Neural progenitor cell (in vitro differentiated cells): ENCODE data around the gene PPP1R2. TPM values are rescaled to one million over a fixed set of nuclear protein-coding genes. Genes with fewer than 3 reads are reported as not detected.

Experiments used
- DNase-seq: peaks from one replicate; pipeline ENCODE4 v3.0.0-alpha.2; 2016; ENCODE audit warnings: low spot score
- H2AFZ ChIP-seq: fragments of 200-600 bp; sonication (generic); replicated peaks from 2 replicates; pipeline ENCODE4 v1.6.1; 2016; ENCODE audit warnings: antibody characterized with exemption
- H3F3A ChIP-seq: fragments of 200-600 bp; sonication (generic); 2 replicates; pipeline ENCODE4 v1.6.1; 2016; ENCODE audit warnings: antibody characterized with exemption, low read depth
- H3K27ac ChIP-seq: fragments of 200-600 bp; sonication (generic); 2 replicates; pipeline ENCODE4 v1.5.1; 2016; ENCODE audit warnings: mild to moderate bottlenecking
- H3K27me3 ChIP-seq: fragments of 200-600 bp; sonication (generic); 2 replicates; pipeline ENCODE4 v1.6.1; 2016; ENCODE audit warnings: mild to moderate bottlenecking, moderate library complexity
- H3K36me3 ChIP-seq: fragments of 200-600 bp; sonication (generic); 2 replicates; pipeline ENCODE4 v1.5.1; 2016
- H3K4me1 ChIP-seq: fragments of 200-600 bp; sonication (generic); 2 replicates; pipeline ENCODE4 v1.6.1; 2016; ENCODE audit warnings: mixed run types
- H3K4me2 ChIP-seq: fragments of 200-600 bp; sonication (generic); 2 replicates; pipeline ENCODE4 v1.6.1; 2016
- H3K4me3 ChIP-seq: fragments of 200-600 bp; sonication (generic); 2 replicates; pipeline ENCODE4 v1.5.1; 2016
- H3K79me2 ChIP-seq: fragments of 200-600 bp; sonication (generic); 2 replicates; pipeline ENCODE4 v1.6.1; 2016; ENCODE audit warnings: low read depth
- H3K9ac ChIP-seq: fragments of 200-600 bp; sonication (generic); 2 replicates; pipeline ENCODE4 v1.6.1; 2016
- H3K9me3 ChIP-seq: fragments of 200-600 bp; sonication (generic); 2 replicates; pipeline ENCODE4 v1.5.1; 2016; ENCODE audit warnings: low read depth
- H4K20me1 ChIP-seq: fragments of 200-600 bp; sonication (generic); 2 replicates; pipeline ENCODE4 v1.6.1; 2016; ENCODE audit warnings: low read depth
- H3K27ac Mint-ChIP-seq: 3 replicates; pipeline ENCODE4 v1.8.0; 2021; ENCODE audit warnings: mixed read lengths
- H3K27me3 Mint-ChIP-seq: 2 replicates; pipeline ENCODE4 v1.8.0; 2022; ENCODE audit warnings: low read depth, mild to moderate bottlenecking, inconsistent platforms, moderate library complexity, mixed read lengths; ENCODE audit not compliant: insufficient read depth
- H3K36me3 Mint-ChIP-seq: 3 replicates; pipeline ENCODE4 v1.8.0; 2021; ENCODE audit warnings: mixed read lengths
- H3K4me1 Mint-ChIP-seq: 3 replicates; pipeline ENCODE4 v1.8.0; 2021; ENCODE audit warnings: mixed read lengths
- H3K4me3 Mint-ChIP-seq: 3 replicates; pipeline ENCODE4 v1.8.0; 2021; ENCODE audit warnings: mild to moderate bottlenecking, moderate library complexity, mixed read lengths
- H3K9me3 Mint-ChIP-seq: 3 replicates; pipeline ENCODE4 v1.8.0; 2020; ENCODE audit warnings: mixed read lengths
- EZH2 ChIP-seq: fragments of 200-600 bp; sonication (generic); IDR thresholded peaks from 2 replicates; pipeline ENCODE4 v1.6.1; 2017; ENCODE audit warnings: antibody characterized with exemption, mild to moderate bottlenecking, moderate library complexity
- EZH2phosphoT487 ChIP-seq: fragments of 200-600 bp; sonication (generic); IDR thresholded peaks from 2 replicates; pipeline ENCODE4 v1.6.1; 2017; ENCODE audit warnings: antibody characterized with exemption
- total RNA-seq: library from RNA; depleted of rRNA; stranded (reverse); fragments of >200 nt; gene quantifications from 2 replicates; pipeline ENCODE4 v1.2.3, GENCODE V29; 2015; ENCODE audit warnings: low replicate concordance
- TF ChIP-seq, protein P1 (sequence below): fragments of 200-600 bp; sonication (generic); IDR thresholded peaks from 2 replicates; pipeline ENCODE4 v1.5.1; 2017; ENCODE audit warnings: antibody characterized with exemption, mild to moderate bottlenecking

Gene PPP1R2
- total RNA-seq, 1 donor from 2014 or later: 59.2 TPM

GRCh38 chr3:195535293-195535692 is 7.8 kb downstream of the PPP1R2 start:
- Mint-ChIP-seq H3K4me1 (peaks cover 7% of the 10 kb centered on the region), H3K36me3 (peaks cover 8% of the 10 kb centered on the region), H3K4me3 (no peak overlapping the region), H3K27ac (no peak overlapping the region), H3K27me3 (no peaks in the 10 kb centered on the region), H3K9me3 (peaks cover 2% of the 10 kb centered on the region)
- Histone ChIP-seq H2AFZ (no peak overlapping the region), H4K20me1 (peaks cover 10% of the 10 kb centered on the region), H3K4me2 (no peak overlapping the region), H3K9ac (no peak overlapping the region), H3F3A (no peaks in the 10 kb centered on the region), H3K27me3 (no peaks in the 10 kb centered on the region), H3K9me3 (no peaks in the 10 kb centered on the region), H3K79me2 (peaks cover 82% of the 10 kb centered on the region), H3K36me3 (no peaks in the 10 kb centered on the region), H3K4me3 (no peak overlapping the region), H3K4me1 (no peaks in the 10 kb centered on the region), H3K27ac (no peak overlapping the region)
- TF ChIP-seq EZH2phosphoT487 (no peak), EZH2 (no peak)
- TF ChIP-seq, protein P1, sequence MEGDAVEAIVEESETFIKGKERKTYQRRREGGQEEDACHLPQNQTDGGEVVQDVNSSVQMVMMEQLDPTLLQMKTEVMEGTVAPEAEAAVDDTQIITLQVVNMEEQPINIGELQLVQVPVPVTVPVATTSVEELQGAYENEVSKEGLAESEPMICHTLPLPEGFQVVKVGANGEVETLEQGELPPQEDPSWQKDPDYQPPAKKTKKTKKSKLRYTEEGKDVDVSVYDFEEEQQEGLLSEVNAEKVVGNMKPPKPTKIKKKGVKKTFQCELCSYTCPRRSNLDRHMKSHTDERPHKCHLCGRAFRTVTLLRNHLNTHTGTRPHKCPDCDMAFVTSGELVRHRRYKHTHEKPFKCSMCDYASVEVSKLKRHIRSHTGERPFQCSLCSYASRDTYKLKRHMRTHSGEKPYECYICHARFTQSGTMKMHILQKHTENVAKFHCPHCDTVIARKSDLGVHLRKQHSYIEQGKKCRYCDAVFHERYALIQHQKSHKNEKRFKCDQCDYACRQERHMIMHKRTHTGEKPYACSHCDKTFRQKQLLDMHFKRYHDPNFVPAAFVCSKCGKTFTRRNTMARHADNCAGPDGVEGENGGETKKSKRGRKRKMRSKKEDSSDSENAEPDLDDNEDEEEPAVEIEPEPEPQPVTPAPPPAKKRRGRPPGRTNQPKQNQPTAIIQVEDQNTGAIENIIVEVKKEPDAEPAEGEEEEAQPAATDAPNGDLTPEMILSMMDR: no peak
- no peak for DNase-seq

DNA sequence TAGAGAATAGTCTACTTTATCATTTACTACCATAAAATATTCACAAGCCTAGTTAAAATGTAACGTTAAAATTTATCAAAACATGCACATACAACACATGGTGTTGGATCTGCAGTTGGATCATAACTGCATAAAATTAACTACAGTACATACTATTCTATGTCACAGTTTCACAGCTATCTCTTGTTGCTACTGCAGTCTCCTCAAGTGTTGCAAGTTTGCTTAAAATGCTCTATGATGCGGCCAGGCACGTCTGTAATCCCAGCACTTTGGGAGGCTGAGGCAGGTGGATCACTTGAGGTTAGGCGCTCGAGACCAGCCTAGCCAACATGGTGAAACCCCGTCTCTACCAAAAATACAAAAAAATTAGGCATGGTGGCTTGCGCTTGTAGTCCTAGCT is 10.3 kb downstream of the PPP1R2 start:
- no peak overlapping the region for H3K27ac ChIP-seq

GRCh38 chr3:195532345-195532744 is 10.8 kb downstream of the PPP1R2 start:
- Histone ChIP-seq H4K20me1 (no peaks in the 10 kb centered on the region), H3K4me1 (no peaks in the 10 kb centered on the region), H3K36me3 (no peaks in the 10 kb centered on the region), H3K27me3 (no peaks in the 10 kb centered on the region), H3K9me3 (no peaks in the 10 kb centered on the region), H3K27ac (no peak overlapping the region), H3K79me2 (peaks cover 64% of the 10 kb centered on the region), H3K9ac (no peak overlapping the region), H3K4me2 (no peak overlapping the region), H3F3A (no peaks in the 10 kb centered on the region), H3K4me3 (no peak overlapping the region), H2AFZ (no peak overlapping the region)
- Mint-ChIP-seq H3K4me3 (no peak overlapping the region), H3K36me3 (peaks cover 13% of the 10 kb centered on the region), H3K9me3 (peaks cover 2% of the 10 kb centered on the region), H3K27me3 (no peaks in the 10 kb centered on the region), H3K4me1 (no peaks in the 10 kb centered on the region), H3K27ac (no peak overlapping the region)
- TF ChIP-seq, protein P1: no peak
- TF ChIP-seq EZH2: no peak
- TF ChIP-seq EZH2phosphoT487: no peak
- DNase-seq: no peak

More for the DNA sequence above, 10.3 kb downstream of the PPP1R2 start:
- Histone ChIP-seq H3K36me3 (no peaks in the 10 kb centered on the region), H2AFZ (no peak overlapping the region), H3K27me3 (no peaks in the 10 kb centered on the region), H3K79me2 (peaks cover 69% of the 10 kb centered on the region), H3K4me3 (no peak overlapping the region), H4K20me1 (peaks cover 1% of the 10 kb centered on the region), H3K9me3 (no peaks in the 10 kb centered on the region), H3K4me2 (no peak overlapping the region), H3K9ac (no peak overlapping the region), H3F3A (no peaks in the 10 kb centered on the region), H3K4me1 (no peaks in the 10 kb centered on the region)
- TF ChIP-seq EZH2phosphoT487 (no peak), EZH2 (no peak)
- TF ChIP-seq, protein P1: no peak
- Mint-ChIP-seq H3K4me3 (no peak overlapping the region), H3K9me3 (peaks cover 2% of the 10 kb centered on the region), H3K4me1 (no peaks in the 10 kb centered on the region), H3K36me3 (peaks cover 13% of the 10 kb centered on the region), H3K27ac (no peak overlapping the region), H3K27me3 (no peaks in the 10 kb centered on the region)
- DNase-seq: no peak
